Astrocyte of the spinal cord (primary cell): ENCODE data around the gene CDK15.
"Not testable (repeated sequence)": the region's sequence is repeated elsewhere in the genome, so short reads cannot be mapped to it uniquely, and the experiment has no call there.

Experiments
- DNase-seq: peaks from one replicate; pipeline ENCODE4 v3.0.0; 2011; ENCODE audit warnings: low read depth, low spot score
- H3K4me3 ChIP-seq: 2 replicates; pipeline ENCODE4 v1.5.1; 2011; ENCODE audit warnings: low read depth, mild to moderate bottlenecking, low read length, moderate library complexity
- in situ Hi-C: cut with HindIII; loops from 2 replicates; pipeline ENCODE4 v1.10.0; 2017; ENCODE audit warnings: low sequenced_read_pairs
- TF ChIP-seq, protein P1 (sequence below): IDR thresholded peaks from 2 replicates; pipeline ENCODE4 v1.5.1; 2012; ENCODE audit warnings: low read depth, mild to moderate bottlenecking, low read length, inconsistent platforms

Gene CDK15

DNA sequence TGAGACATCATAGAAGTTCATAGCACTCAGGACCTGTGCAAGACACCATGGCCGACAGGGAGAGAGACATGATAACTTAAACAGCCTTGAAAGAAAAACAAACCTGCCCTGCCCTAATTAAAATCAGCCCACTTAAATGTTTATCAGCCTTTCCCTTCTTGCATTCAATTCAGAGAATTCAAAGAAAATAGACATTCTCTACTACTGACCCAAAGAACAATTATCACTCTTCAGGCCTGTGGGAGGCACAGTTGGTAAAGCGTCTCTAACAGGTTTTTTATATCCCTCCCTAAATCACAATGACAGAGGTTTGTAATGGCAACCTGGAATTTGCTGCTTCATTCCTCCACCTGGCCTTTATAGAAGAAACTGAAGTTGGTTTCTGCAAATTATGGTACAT lies 1.7 kb downstream of the CDK15 start:
- DNase-seq, result no peak
- TF ChIP-seq, protein P1, sequence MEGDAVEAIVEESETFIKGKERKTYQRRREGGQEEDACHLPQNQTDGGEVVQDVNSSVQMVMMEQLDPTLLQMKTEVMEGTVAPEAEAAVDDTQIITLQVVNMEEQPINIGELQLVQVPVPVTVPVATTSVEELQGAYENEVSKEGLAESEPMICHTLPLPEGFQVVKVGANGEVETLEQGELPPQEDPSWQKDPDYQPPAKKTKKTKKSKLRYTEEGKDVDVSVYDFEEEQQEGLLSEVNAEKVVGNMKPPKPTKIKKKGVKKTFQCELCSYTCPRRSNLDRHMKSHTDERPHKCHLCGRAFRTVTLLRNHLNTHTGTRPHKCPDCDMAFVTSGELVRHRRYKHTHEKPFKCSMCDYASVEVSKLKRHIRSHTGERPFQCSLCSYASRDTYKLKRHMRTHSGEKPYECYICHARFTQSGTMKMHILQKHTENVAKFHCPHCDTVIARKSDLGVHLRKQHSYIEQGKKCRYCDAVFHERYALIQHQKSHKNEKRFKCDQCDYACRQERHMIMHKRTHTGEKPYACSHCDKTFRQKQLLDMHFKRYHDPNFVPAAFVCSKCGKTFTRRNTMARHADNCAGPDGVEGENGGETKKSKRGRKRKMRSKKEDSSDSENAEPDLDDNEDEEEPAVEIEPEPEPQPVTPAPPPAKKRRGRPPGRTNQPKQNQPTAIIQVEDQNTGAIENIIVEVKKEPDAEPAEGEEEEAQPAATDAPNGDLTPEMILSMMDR, result no peak
- no peak overlapping the region for H3K4me3 ChIP-seq
- in situ Hi-C loops, result no loop called here

DNA sequence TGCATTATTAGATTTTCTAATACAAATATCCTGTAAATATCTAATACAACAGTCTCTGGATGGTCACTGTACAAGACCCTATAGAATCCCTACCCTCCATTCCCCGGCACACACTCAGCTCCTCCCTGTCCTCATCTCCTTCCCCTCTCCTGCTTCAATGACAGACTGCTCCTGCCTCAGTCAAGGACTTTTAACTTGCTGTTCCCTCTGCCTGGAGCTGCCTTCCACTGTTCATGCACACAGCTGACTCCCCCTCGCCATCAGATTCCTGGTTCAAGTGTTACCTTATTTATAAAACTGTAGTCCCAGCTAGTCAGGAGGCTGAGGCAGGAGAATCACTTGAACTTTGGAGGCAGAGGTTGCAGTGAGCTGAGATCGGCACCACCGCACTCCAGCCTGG lies 3.3 kb downstream of the CDK15 start:
- no peak for DNase-seq
- TF ChIP-seq, protein P1, result no peak
- in situ Hi-C loops, result no loop called here
- H3K4me3 ChIP-seq, result no peak overlapping the region

DNA sequence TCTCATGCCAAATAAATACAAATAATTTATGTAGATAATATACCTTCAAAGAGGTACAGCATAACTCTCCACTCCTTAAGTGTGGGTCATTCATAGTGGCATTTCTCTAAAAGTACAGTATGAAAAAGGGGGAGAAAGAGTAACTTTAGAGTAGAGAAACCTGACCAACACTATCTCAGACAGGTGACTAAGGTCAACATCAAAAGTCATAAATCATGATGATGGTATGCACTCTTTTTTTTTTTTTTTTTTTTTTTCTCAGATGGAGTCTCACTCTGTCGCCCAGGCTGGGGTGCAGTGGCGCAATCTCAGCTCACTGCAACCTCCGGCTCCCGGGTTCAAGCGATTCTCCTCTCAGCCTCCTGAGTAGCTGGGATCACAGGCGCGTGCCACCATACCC lies 4.3 kb downstream of the CDK15 start:
- DNase-seq, H3K4me3 ChIP-seq, in situ Hi-C loops: not testable (repeated sequence)

DNA sequence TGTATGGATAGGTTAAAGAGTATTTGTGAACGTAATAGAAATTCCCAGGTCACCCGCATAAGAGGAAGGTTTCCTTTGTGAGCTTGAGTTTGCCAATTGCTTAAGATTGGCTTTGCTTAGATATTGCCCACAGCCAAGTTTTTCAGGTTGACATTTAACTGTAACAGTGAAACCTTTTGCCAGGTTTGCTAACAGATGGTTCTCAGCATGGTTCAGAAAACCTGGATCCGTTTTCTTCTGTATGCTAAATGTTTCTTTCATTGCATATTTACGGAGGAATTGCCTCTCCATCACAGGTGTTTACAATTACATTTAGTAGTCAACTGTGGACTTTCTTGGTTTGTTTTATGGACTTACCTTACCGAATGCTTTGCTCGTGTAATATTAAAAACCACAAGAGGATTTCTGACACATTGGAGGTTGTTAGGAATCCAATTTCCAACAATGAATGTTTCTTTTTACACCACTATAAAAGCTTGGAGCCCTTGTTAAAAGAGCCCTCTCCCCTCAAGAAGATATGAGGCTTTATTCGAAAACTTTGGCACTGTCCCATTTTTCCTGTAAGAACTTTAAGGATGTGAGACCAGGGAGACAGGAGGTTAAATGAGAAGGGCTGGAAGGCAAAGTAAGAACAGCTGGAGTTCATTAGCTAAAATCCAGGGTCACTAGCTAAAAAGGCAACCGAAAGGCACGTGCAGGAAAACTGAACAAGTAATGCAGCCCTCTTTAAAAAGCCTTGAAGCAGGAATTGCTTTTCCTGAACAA lies 7.8 kb downstream of the CDK15 start:
- in situ Hi-C loops, result no loop called here
- TF ChIP-seq, protein P1, result no peak
- H3K4me3 ChIP-seq, result no peak overlapping the region
- no peak for DNase-seq

DNA sequence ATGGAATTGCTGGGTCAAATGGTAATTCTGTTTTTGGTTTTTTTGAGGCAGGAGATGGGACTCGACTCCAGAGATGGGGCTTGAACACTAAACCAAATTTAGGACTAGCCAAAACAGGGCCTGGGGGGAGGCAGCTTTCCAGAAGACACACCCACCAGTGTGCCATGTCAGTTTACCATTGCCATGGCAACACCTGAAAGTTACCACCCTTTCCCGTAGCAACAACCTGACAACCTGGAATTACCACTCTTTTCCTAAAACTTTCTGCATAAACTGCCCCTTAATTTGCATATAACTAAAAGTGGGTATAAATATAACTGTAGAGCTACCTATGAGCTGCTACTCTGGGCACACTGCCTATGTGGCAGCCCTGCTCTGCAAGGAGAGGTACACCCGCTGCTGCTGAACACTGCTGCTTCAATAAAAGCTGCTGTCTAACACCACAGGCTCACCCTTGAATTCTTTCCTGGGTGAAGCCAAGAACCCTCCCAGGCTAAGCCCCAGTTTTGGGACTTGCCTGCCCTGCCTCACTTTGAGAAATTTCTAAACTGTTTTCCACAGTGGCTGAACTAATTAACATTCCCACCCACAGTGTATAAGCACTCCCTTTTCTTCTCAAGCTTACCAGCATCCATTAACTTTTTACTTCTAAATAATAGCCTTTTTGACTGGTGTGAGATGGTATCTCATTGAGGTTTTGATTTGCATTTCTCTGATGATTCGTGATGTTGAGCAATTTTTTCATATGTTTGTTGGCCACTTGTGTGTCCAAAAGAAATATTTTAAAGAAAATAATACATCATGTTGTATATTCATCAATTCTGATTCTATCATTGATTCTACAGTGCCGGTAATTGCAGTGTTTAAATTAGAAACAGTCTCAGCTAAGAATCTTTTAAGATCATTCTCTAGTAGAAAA lies 10.6 kb downstream of the CDK15 start:
- H3K4me3 ChIP-seq, result no peak overlapping the region
- TF ChIP-seq, protein P1, result no peak
- in situ Hi-C loops, result no loop called here
- DNase-seq, result no peak

DNA sequence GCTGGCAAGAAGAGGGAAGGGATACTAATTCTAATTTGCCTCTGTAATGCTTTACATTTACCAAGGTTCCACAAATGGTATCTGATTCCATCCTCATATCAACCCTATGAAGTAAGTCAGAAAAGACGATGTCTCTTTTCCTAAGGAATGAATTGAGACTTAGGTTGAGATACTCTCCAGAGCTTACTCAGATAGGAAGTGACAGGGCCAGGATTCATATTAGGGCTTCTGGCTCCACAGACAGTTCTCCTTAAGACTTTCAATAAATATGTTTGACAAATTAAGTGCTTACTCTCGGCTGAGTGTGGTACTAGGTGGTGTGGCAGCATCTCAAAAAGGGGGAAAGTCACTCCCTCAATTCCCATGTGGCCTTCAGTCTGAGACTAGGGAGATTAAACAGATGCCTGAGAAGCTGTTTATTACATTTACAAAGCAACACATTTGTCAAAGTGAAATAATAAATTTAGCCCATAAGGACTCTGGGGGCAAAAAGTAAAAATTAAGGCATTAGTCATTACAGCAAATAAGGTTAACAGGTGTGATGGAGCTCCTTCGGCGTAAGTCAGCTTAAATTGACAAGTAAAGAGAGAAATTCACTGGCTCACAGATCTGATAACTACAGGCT lies 14.2 kb downstream of the CDK15 start:
- in situ Hi-C loops, result no loop called here
- TF ChIP-seq, protein P1, result no peak
- no peak for DNase-seq
- no peak overlapping the region for H3K4me3 ChIP-seq
